H1 (cell line): ENCODE measurements around the gene KCTD16. TPM values are rescaled to one million over a fixed set of nuclear protein-coding genes. Genes with fewer than 3 reads are reported as not detected.

ENCODE experiments used
- CHD1 ChIP-seq: IDR thresholded peaks from 2 replicates; pipeline ENCODE4 v1.6.1; 2012; ENCODE audit warnings: low read depth, low read length, improper control_type of control experiment
- CTBP2 ChIP-seq: IDR thresholded peaks from 2 replicates; pipeline ENCODE4 v1.7.0; 2011; ENCODE audit warnings: borderline replicate concordance, mild to moderate bottlenecking, moderate library complexity, mixed read lengths, low read length; ENCODE audit not compliant: insufficient read depth, insufficient read length
- CTCF ChIP-seq, 3 experiments: IDR thresholded peaks; 1 replicate in 2 of 3; 2 replicates in 1 of 3; pipeline versions ENCODE4 v1.5.1 to v1.6.1; 2011; ENCODE audit warnings: low read length in 3 of 3, mild to moderate bottlenecking in 3 of 3, inconsistent platforms in 2 of 3, low read depth in 1 of 3, moderate library complexity in 1 of 3; ENCODE audit not compliant: insufficient read depth in 1 of 3; ENCODE audit errors: control extremely low read depth in 1 of 3
- EGR1 ChIP-seq: IDR thresholded peaks from 2 replicates; pipeline ENCODE4 v1.6.1; 2011; ENCODE audit warnings: low read depth, low read length, borderline replicate concordance
- HDAC2 ChIP-seq, 2 experiments: fragments of 300-600 bp in 1 of 2; sonication (generic) in 1 of 2; IDR thresholded peaks; 2 replicates each; pipeline ENCODE4 v1.6.1; 2011 to 2012; ENCODE audit warnings: low read depth in 2 of 2, low read length in 2 of 2, mild to moderate bottlenecking in 2 of 2, moderate library complexity in 2 of 2, borderline replicate concordance in 1 of 2, inconsistent platforms in 1 of 2
- KDM1A ChIP-seq: fragments of 200-600, 300-600 bp; sonication (generic); IDR thresholded peaks from 2 replicates; pipeline ENCODE4 v1.7.1; 2016; ENCODE audit warnings: mild to moderate bottlenecking, low read length, borderline replicate concordance
- NANOG ChIP-seq: IDR thresholded peaks from 2 replicates; pipeline ENCODE4 v1.6.1; 2011; ENCODE audit warnings: low read length, low read depth, mild to moderate bottlenecking, inconsistent platforms; ENCODE audit not compliant: insufficient read depth, poor library complexity, severe bottlenecking
- RBBP5 ChIP-seq: IDR thresholded peaks from 2 replicates; pipeline ENCODE4 v1.7.1; 2012; ENCODE audit warnings: low read depth, mild to moderate bottlenecking, inconsistent platforms, low read length, moderate library complexity, borderline replicate concordance
- polyA plus RNA-seq, 7 experiments: library from polyadenylated mRNA; depleted of rRNA in 3 of 7; stranded (reverse) in 5 of 7; unstranded in 2 of 7; fragments of >200 nt in 5 of 7; fragments of 200-250 nt in 2 of 7; gene quantifications; 1 replicate in 5 of 7; 2 replicates in 1 of 7; 4 replicates in 1 of 7; pipeline versions ENCODE4 v1.2.1 to v1.2.3, GENCODE V29; 2011 to 2013; ENCODE audit warnings: missing spikeins in 2 of 7, mixed read lengths in 2 of 7
- total RNA-seq: library from RNA; stranded (reverse); fragmentation: NEBNext Ultra II Directional; extraction: Animal tissue kit (Norgen Biotek cat#: 25700); gene quantifications from 2 replicates; pipeline ENCODE4 v1.2.1, GENCODE V29; 2021

Gene KCTD16
- total and polyA plus RNA-seq, 2 of the 8 experiments (the other 6 are each of a cell fraction or from before 2014, with no cell fraction given) = 0.03 to 0.24 TPM

- TF ChIP-seq RBBP5 (no peak), KDM1A (no peak), HDAC2 (IDR thresholded peaks at IDR 0.05; ENCODE audit: borderline replicate concordance in 1 of 2, low read depth in 2 of 2, low read length in 2 of 2) (no peak), CHD1 (no peak), NANOG (no peak), CTBP2 (no peak), EGR1 (no peak), CTCF (IDR thresholded peaks at IDR 0.05; ENCODE audit: control extremely low read depth in 1 of 3, insufficient read depth in 1 of 3, low read depth in 1 of 3, low read length in 3 of 3) (no peak)
- TF ChIP-seq, all 59 proteins: peak for 0
These were observed 235.3 kb downstream of the KCTD16 start (continued) for GRCh38 chr5:144405991-144406390.
